T-helper 1 cell treated with Interleukin-12 subunit alpha and Interleukin-12 subunit beta and Interleukin-4 antibody, amounts not matched to agents 30 μg/mL and 1 μg/mL, for 36 hours (primary cell): ENCODE measurements around the gene EFCAB7.

ENCODE experiments used
- H3K27ac Mint-ChIP-seq: one replicate; pipeline ENCODE4 v1.8.0; 2021; ENCODE audit warnings: mild to moderate bottlenecking, mixed read lengths
- H3K27me3 Mint-ChIP-seq: one replicate; pipeline ENCODE4 v1.8.0; 2021; ENCODE audit warnings: low read depth, mixed read lengths
- H3K36me3 Mint-ChIP-seq: one replicate; pipeline ENCODE4 v1.8.0; 2021; ENCODE audit warnings: low read depth, mixed read lengths
- H3K4me1 Mint-ChIP-seq: one replicate; pipeline ENCODE4 v1.8.0; 2021; ENCODE audit warnings: low read depth, mixed read lengths
- H3K4me3 Mint-ChIP-seq: one replicate; pipeline ENCODE4 v1.8.0; 2021; ENCODE audit warnings: mild to moderate bottlenecking, moderate library complexity, mixed read lengths
- H3K9me3 Mint-ChIP-seq: one replicate; pipeline ENCODE4 v1.8.0; 2021; ENCODE audit warnings: mixed read lengths

EFCAB7 gene

DNA sequence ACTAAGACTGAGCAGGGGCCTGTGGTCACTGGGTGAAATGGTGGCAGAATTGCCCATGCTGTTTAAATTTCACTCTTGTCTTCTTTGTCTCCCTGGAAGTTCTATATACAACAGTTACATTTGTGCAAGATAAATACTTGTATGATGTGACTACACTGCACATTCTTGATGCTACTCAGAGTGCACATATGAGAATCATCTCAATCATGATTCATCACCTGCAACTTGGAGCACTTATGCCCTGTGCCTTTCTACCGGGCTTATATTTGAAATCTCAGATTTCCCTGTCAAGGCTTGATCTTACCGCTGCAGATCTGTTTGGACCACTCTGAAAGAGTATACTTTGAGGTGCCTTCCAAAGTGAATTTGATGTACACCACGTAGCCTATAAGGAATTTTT is 80.5 kb downstream of the EFCAB7 start:
- Mint-ChIP-seq H3K4me1 (peaks cover 9% of the 10 kb centered on the region), H3K9me3 (no peaks in the 10 kb centered on the region), H3K27me3 (no peaks in the 10 kb centered on the region), H3K36me3 (peaks cover 7% of the 10 kb centered on the region), H3K4me3 (no peak overlapping the region), H3K27ac (no peak overlapping the region)

DNA sequence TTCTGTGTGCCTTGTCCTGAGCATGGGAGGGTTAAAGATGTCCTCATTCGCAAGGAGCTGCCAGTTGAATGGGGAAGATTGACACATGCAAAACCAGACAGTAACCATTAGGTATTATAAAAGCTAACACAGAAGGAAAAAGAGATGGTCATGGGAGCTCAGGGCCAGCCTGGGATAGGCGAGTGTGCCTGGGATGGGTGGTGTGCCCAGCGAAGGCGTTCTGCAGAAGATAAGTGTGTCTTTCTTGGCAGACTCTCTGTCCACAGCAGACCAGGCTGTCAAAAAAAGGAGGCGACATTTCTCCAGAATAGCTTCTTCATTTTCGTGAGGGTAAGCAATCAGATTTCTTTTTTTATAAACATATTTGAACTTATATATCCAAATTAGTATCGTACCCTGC is 84.0 kb downstream of the EFCAB7 start:
- Mint-ChIP-seq H3K27me3 (no peaks in the 10 kb centered on the region), H3K4me3 (no peak overlapping the region), H3K4me1 (peaks cover 7% of the 10 kb centered on the region), H3K9me3 (no peaks in the 10 kb centered on the region), H3K27ac (no peak overlapping the region), H3K36me3 (peaks cover 7% of the 10 kb centered on the region)

DNA sequence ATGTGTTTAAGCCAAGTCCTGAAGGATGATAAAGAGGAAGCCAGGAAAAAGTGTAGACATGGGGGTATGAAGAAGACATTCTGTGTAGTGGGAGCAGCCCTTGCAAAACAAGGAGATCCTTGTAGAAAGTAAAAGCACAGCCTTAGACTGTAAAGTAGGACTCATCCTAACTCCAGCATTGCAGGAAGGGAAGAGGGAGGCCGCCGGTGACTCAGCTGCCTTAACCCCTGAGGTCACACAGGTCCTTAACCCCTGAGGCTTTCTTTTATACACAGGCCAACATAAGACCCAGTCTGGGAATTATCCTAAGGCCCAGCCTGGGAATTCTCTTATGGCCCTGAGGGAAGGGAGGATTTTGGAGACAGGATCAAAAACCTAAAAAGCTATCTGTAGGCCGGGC is 87.9 kb downstream of the EFCAB7 start:
- H3K27me3 Mint-ChIP-seq = no peaks in the 10 kb centered on the region
- no peaks in the 10 kb centered on the region for H3K36me3 Mint-ChIP-seq
- H3K4me3 Mint-ChIP-seq = no peak overlapping the region
- H3K27ac Mint-ChIP-seq = no peak overlapping the region
- no peaks in the 10 kb centered on the region for H3K9me3 Mint-ChIP-seq
- H3K4me1 Mint-ChIP-seq = peaks cover 2% of the 10 kb centered on the region

DNA sequence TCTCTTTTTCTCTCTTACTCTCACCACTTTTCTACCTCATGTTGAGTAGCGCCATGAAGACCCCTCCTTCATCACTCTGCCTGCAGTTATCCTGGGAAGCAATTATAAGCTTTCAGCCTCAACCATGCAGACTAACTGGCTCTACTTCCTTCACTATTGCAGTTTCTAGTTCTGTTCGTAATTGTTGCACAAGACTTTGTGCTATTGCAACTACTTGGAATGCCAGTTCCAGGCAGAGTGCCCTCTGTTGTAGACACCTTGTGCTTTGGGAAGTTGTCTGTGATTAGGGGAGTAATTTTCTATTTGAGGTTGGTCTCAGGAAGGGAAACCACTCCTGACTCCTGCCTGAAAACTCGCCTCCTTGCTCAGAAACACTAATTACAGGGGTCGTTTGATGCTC is 89.2 kb downstream of the EFCAB7 start:
- H3K4me3 Mint-ChIP-seq = no peak overlapping the region
- H3K27me3 Mint-ChIP-seq = no peaks in the 10 kb centered on the region
- no peaks in the 10 kb centered on the region for H3K36me3 Mint-ChIP-seq
- H3K27ac Mint-ChIP-seq = no peak overlapping the region
- H3K9me3 Mint-ChIP-seq = no peaks in the 10 kb centered on the region
- H3K4me1 Mint-ChIP-seq = peaks cover 2% of the 10 kb centered on the region

DNA sequence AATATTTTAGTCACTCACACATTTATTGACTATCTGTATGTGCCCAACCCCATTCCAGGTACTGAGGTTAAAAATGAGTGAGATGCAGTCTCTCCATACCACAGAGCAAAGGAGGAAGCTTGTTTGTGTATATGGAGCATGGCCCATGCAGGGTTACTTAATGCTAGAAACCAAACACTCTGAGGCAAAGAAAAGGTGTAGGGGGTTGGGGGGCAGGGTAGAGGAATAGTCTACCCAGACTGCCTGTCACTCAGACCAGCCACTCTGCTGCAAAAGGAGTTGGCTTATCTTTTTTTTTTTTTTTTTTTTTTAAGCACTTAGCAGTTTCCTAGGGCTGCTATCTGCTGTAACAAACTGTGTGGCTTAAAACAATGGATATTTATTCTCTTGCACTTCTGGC is 89.6 kb downstream of the EFCAB7 start:
- no peaks in the 10 kb centered on the region for H3K27me3 Mint-ChIP-seq
- H3K4me1 Mint-ChIP-seq = peaks cover 2% of the 10 kb centered on the region
- H3K4me3 Mint-ChIP-seq = no peak overlapping the region
- no peak overlapping the region for H3K27ac Mint-ChIP-seq
- H3K36me3 Mint-ChIP-seq = no peaks in the 10 kb centered on the region
- no peaks in the 10 kb centered on the region for H3K9me3 Mint-ChIP-seq

DNA sequence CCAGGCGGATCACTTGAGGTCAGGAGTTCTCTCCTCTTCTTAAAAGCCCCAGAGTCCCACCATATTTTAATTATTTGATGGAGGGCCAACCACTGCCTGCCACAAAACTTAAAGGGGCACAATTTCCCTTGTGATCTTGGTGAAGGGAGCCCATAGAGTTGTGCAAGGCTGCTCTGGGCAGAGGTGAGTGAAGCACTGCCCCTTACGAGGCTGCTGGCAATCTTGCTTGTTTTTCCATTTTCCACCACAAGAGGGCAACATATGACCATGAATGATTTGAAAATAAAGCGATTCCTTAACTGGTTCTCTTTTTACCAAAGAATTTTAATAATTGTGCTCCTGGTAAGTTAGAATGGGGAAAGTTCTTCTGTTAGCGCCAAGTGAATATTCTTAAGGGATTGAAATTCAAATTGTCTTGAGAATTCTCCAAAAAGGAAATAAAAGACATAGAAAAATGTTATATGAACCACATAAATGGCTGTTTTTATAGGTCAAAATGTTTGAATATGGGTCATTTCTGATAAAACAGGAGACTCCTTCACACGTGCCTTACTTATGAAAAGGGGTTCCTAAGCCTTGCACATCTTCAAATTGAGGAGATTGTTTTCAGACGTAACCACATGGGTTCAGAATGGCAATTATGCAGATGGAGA is 92.6 kb downstream of the EFCAB7 start:
- no peaks in the 10 kb centered on the region for H3K36me3 Mint-ChIP-seq
- H3K9me3 Mint-ChIP-seq = no peaks in the 10 kb centered on the region
- H3K4me1 Mint-ChIP-seq = peaks cover 2% of the 10 kb centered on the region
- H3K27me3 Mint-ChIP-seq = no peaks in the 10 kb centered on the region
- no peak overlapping the region for H3K4me3 Mint-ChIP-seq
- H3K27ac Mint-ChIP-seq = no peak overlapping the region

DNA sequence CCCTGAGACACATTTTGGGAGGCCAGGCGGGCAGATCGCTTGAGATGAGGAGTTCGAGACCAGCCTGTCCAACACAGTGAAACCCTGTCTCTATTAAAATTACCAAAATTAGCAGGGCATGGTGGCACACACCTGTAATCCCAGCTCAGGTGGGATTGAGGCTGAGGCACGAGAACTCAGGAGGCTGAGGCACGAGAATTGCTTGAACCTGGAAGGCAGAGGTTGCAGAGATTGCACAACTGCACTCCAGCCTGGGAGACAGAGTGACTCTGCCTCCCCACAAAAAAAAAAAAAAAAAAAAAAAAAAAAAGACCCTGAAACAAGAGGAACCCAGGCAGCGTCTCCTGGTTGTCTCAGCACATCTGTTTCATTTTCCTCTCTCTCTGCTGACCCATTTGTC is 94.1 kb downstream of the EFCAB7 start:
- Mint-ChIP-seq H3K36me3 (no peaks in the 10 kb centered on the region), H3K27me3 (no peaks in the 10 kb centered on the region), H3K4me1 (peaks cover under 1% of the 10 kb centered on the region), H3K9me3 (no peaks in the 10 kb centered on the region), H3K27ac (no peak overlapping the region), H3K4me3 (no peak overlapping the region)

DNA sequence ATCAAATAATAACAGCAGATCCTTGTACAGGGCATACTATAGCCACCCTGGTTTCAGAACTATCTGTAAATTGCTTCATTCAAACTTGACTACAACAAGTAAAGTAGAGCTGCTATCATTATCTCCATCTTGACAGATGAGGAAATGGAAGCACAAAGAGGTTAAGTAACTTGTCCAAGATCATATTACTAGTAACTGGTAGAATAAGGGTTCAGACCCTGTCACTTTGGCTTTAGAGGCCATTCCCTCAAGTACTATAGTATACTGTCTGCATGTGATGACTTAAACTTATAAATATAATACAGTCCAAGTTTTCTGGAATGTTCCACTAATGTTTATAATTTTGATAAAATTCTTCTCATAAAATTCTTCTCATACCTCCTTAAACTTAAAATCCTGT is 94.7 kb downstream of the EFCAB7 start:
- H3K4me3 Mint-ChIP-seq = no peak overlapping the region
- H3K36me3 Mint-ChIP-seq = no peaks in the 10 kb centered on the region
- H3K4me1 Mint-ChIP-seq = no peaks in the 10 kb centered on the region
- no peak overlapping the region for H3K27ac Mint-ChIP-seq
- no peaks in the 10 kb centered on the region for H3K27me3 Mint-ChIP-seq
- no peaks in the 10 kb centered on the region for H3K9me3 Mint-ChIP-seq

DNA sequence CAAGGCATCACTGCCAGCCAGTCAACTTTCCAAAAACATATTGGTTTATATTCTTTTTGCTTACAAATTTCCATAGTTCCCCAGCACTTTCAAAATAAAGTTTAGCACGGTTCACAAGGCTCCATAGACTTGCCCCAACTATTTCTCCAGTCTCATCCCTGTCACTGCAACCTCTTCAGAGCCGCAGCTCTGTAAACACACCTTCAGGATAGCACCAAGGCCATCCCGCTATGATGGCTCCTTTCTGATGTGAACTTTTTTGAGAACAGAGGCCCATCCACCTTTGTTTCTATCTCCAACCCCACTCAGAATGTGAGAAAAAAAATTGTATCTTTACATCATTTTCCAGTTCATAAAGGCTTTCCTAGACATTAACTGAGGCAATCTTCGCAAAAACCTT is 96.2 kb downstream of the EFCAB7 start:
- no peaks in the 10 kb centered on the region for H3K9me3 Mint-ChIP-seq
- no peak overlapping the region for H3K4me3 Mint-ChIP-seq
- H3K27me3 Mint-ChIP-seq = no peaks in the 10 kb centered on the region
- H3K36me3 Mint-ChIP-seq = no peaks in the 10 kb centered on the region
- H3K4me1 Mint-ChIP-seq = no peaks in the 10 kb centered on the region
- H3K27ac Mint-ChIP-seq = no peak overlapping the region

DNA sequence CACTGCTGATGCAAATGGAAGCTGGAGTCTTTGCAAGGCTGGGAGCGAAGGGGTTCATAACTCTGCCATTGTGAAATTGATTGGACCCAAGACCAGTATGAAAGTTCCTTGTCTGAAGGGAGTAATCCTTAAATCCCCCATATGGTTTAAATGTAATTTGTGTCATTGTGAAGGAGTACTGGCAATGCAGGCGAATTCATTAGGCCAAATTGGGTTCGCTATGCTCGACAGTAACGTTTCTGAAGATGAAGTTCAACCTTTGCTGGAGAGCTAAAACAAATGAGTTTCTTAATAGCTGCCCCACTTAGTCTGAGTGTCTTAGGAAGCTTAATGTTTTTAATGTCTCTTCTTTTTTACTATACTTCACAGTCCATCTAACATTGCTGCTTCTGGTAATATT is 97.3 kb downstream of the EFCAB7 start:
- H3K9me3 Mint-ChIP-seq = no peaks in the 10 kb centered on the region
- H3K27me3 Mint-ChIP-seq = no peaks in the 10 kb centered on the region
- no peak overlapping the region for H3K4me3 Mint-ChIP-seq
- peaks cover 2% of the 10 kb centered on the region for H3K4me1 Mint-ChIP-seq
- H3K27ac Mint-ChIP-seq = no peak overlapping the region
- no peaks in the 10 kb centered on the region for H3K36me3 Mint-ChIP-seq

DNA sequence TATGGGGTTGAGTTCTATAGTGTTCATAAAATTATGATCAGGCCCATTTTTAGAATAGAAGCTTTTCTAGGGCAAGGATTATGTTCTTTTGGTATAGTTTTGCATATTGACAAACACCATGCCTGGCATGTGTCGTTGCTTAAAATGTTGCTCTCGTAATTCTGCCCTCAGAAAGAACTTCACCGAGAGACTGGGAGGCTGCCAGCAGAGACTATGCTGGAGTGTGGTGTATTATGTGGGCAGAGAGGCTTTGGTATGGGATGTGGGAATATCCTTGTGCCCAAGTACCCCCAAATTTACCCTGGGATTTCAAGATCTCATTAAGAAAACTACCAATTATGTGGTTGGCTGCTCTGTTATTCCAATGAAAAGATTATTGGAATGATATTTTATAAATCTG is 97.8 kb downstream of the EFCAB7 start:
- H3K9me3 Mint-ChIP-seq = no peaks in the 10 kb centered on the region
- H3K27me3 Mint-ChIP-seq = no peaks in the 10 kb centered on the region

DNA sequence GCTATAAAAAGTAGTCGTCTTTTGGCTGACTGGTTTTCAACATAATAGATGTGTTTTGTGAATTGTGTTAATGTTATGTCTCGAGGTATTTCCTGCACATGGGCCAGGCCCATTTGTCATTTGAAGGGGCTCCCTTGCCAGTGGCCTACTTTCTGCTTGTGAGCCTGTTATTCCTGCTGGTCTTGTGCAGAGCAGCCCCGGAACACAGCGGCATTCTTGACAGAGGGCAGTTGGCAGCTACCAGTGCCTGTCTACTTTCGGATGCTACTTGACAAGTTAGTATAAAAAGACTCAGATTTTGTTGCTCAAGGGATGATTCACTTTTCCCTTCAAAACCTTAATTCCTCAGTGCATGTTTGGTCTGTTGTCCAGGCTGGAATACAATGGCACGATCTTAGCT is 98.4 kb downstream of the EFCAB7 start:
- Mint-ChIP-seq H3K4me3 (no peak overlapping the region), H3K27ac (no peak overlapping the region), H3K36me3 (no peaks in the 10 kb centered on the region), H3K9me3 (no peaks in the 10 kb centered on the region), H3K27me3 (no peaks in the 10 kb centered on the region), H3K4me1 (peaks cover 7% of the 10 kb centered on the region)

More for the DNA sequence above, 97.8 kb downstream of the EFCAB7 start:
- H3K27ac Mint-ChIP-seq = no peak overlapping the region
- H3K36me3 Mint-ChIP-seq = no peaks in the 10 kb centered on the region
- no peak overlapping the region for H3K4me3 Mint-ChIP-seq
- H3K4me1 Mint-ChIP-seq = peaks cover 5% of the 10 kb centered on the region
